Gastroesophageal sphincter (tissue), 3 donors: ENCODE results near the gene FBXO41.

Experiments
- CTCF ChIP-seq, 4 experiments: fragments of 200-600 bp in 2 of 4; fragments of 450-650 bp in 2 of 4; sonication (generic) in 1 of 4; IDR thresholded peaks; one replicate each; pipeline ENCODE4 v1.5.1; 2017 to 2019; ENCODE audit warnings: antibody characterized with exemption in 4 of 4, mild to moderate bottlenecking in 2 of 4, moderate library complexity in 2 of 4
- EP300 ChIP-seq: sonication (generic); formaldehyde crosslinking; IDR thresholded peaks from one replicate; pipeline ENCODE4 v1.6.1; 2017; ENCODE audit warnings: antibody characterized with exemption, mild to moderate bottlenecking
- POLR2AphosphoS5 ChIP-seq: sonication (generic); formaldehyde crosslinking; IDR thresholded peaks from one replicate; pipeline ENCODE4 v1.6.1; 2017; ENCODE audit warnings: antibody characterized with exemption

- TF ChIP-seq CTCF (IDR thresholded peaks at IDR 0.05) (no peak), EP300 (no peak), POLR2AphosphoS5 (no peak)
Observed at GRCh38 chr2:73254343-73255006, 29.8 kb downstream of the FBXO41 start.
